ENCODE data around the gene ULK3. TPM values are rescaled to one million over a fixed set of nuclear protein-coding genes. Genes with fewer than 3 reads are reported as not detected.

Gene ULK3
- total RNA-seq, 3 donors from 2014 or later, result 28.3 to 48.8 (median 48.0) TPM

- peak in 1 of 2 donors; percentile 42 for DNase-seq (ENCODE audit: low spot score in 2 of 2)
- peak overlapping the region in 1 of 2 donors; percentile 87 for H3K27ac ChIP-seq
- no peaks in the 10 kb centered on the region for H3K4me1 ChIP-seq
- no peaks in the 10 kb centered on the region for H3K27me3 ChIP-seq
- no peak overlapping the region for H3K4me3 ChIP-seq
- no peaks in the 10 kb centered on the region for H3K36me3 ChIP-seq
- H3K9me3 ChIP-seq, result no peaks in the 10 kb centered on the region
- TF ChIP-seq POLR2AphosphoS5 (IDR thresholded peaks at IDR 0.05) (no peak), POLR2A (IDR thresholded peaks at IDR 0.05) (no peak)
- TF ChIP-seq, protein P1, sequence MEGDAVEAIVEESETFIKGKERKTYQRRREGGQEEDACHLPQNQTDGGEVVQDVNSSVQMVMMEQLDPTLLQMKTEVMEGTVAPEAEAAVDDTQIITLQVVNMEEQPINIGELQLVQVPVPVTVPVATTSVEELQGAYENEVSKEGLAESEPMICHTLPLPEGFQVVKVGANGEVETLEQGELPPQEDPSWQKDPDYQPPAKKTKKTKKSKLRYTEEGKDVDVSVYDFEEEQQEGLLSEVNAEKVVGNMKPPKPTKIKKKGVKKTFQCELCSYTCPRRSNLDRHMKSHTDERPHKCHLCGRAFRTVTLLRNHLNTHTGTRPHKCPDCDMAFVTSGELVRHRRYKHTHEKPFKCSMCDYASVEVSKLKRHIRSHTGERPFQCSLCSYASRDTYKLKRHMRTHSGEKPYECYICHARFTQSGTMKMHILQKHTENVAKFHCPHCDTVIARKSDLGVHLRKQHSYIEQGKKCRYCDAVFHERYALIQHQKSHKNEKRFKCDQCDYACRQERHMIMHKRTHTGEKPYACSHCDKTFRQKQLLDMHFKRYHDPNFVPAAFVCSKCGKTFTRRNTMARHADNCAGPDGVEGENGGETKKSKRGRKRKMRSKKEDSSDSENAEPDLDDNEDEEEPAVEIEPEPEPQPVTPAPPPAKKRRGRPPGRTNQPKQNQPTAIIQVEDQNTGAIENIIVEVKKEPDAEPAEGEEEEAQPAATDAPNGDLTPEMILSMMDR (IDR thresholded peaks at IDR 0.05), result no peak
- intact Hi-C loops (cut with DNase I; ENCODE audit: low total_unique reads), result no loop called here
Measured at GRCh38 chr15:74815121-74815934, 27.6 kb downstream of the ULK3 start.

GRCh38 chr15:74812533-74812932 is 30.4 kb downstream of the ULK3 start, which contains the start of gene LMAN1L:
LMAN1L (plus strand) TSS chr15:74812835; CDS start chr15:74812855, 20 bp downstream.
- Histone ChIP-seq H3K36me3 (no peaks in the 10 kb centered on the region), H3K4me3 (no peak within 1 kb of the TSS), H3K9me3 (no peaks in the 10 kb centered on the region), H3K4me1 (no peaks in the 10 kb centered on the region), H3K27ac (no peak within 1 kb of the TSS), H3K27me3 (no peaks in the 10 kb centered on the region)
- TF ChIP-seq POLR2A (IDR thresholded peaks at IDR 0.05), result no peak
- no peak for TF ChIP-seq POLR2AphosphoS5 (IDR thresholded peaks at IDR 0.05)
- TF ChIP-seq, protein P1 (IDR thresholded peaks at IDR 0.05), result no peak
- intact Hi-C loops (cut with DNase I; ENCODE audit: low total_unique reads), result no loop called here
- no peak for DNase-seq (ENCODE audit: low spot score in 2 of 2)

GRCh38 chr15:74809956-74810355 is 33.0 kb downstream of the ULK3 start:
- Histone ChIP-seq H3K4me3 (no peak overlapping the region), H3K36me3 (no peaks in the 10 kb centered on the region), H3K9me3 (no peaks in the 10 kb centered on the region), H3K27me3 (no peaks in the 10 kb centered on the region), H3K4me1 (no peaks in the 10 kb centered on the region), H3K27ac (no peak overlapping the region)
- DNase-seq (ENCODE audit: low spot score in 2 of 2), result no peak
- TF ChIP-seq POLR2AphosphoS5 (IDR thresholded peaks at IDR 0.05) (no peak), POLR2A (IDR thresholded peaks at IDR 0.05) (no peak)
- TF ChIP-seq, protein P1 (IDR thresholded peaks at IDR 0.05), result no peak
- intact Hi-C loops (cut with DNase I; ENCODE audit: low total_unique reads), result no loop called here

DNA sequence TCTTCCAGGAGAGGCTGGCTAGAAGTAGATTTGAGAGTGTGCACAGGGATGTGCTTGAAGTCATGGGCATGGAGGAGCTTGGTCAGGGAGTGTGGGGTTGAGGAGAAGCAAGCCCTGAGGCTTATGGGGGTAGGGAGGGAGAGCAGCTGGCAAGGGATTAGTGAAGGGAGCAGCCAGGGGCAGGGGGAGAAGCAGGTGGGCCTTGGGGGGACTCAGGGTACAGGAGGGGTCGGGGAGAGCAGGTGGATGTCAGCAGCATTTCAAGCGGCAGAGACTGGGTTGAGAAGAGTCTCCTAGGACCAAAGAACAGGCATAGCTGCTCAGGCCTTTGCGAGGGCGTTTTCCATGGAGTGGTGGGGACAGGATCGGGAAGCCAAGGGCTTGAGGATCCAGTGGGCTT is 33.7 kb downstream of the ULK3 start:
- H3K27ac ChIP-seq, result no peak overlapping the region
- intact Hi-C loops (cut with DNase I; ENCODE audit: low total_unique reads), result no loop called here
- H3K4me1 ChIP-seq, result no peaks in the 10 kb centered on the region
- DNase-seq (ENCODE audit: low spot score in 2 of 2), result no peak
- no peaks in the 10 kb centered on the region for H3K9me3 ChIP-seq
- no peak for TF ChIP-seq POLR2AphosphoS5 (IDR thresholded peaks at IDR 0.05)
- TF ChIP-seq POLR2A (IDR thresholded peaks at IDR 0.05), result no peak
- TF ChIP-seq, protein P1 (IDR thresholded peaks at IDR 0.05), result no peak
- no peaks in the 10 kb centered on the region for H3K27me3 ChIP-seq
- H3K36me3 ChIP-seq, result no peaks in the 10 kb centered on the region
- no peak overlapping the region for H3K4me3 ChIP-seq

GRCh38 chr15:74808840-74809229 is 34.1 kb downstream of the ULK3 start:
- Histone ChIP-seq H3K4me3 (no peak overlapping the region), H3K9me3 (no peaks in the 10 kb centered on the region), H3K27me3 (no peaks in the 10 kb centered on the region), H3K27ac (no peak overlapping the region), H3K4me1 (no peaks in the 10 kb centered on the region), H3K36me3 (no peaks in the 10 kb centered on the region)
- intact Hi-C loops (cut with DNase I; ENCODE audit: low total_unique reads), result no loop called here
- DNase-seq (ENCODE audit: low spot score in 2 of 2), result no peak
- TF ChIP-seq POLR2AphosphoS5 (IDR thresholded peaks at IDR 0.05) (no peak), POLR2A (IDR thresholded peaks at IDR 0.05) (no peak)
